ENCODE measurements around the gene GAP43. TPM values are rescaled to one million over a fixed set of nuclear protein-coding genes. Genes with fewer than 3 reads are reported as not detected.

The GAP43 gene
- total and polyA plus RNA-seq, 2 of the 13 experiments (the other 11 are each of a cell fraction or from before 2014, with no cell fraction given) = not detected

DNA sequence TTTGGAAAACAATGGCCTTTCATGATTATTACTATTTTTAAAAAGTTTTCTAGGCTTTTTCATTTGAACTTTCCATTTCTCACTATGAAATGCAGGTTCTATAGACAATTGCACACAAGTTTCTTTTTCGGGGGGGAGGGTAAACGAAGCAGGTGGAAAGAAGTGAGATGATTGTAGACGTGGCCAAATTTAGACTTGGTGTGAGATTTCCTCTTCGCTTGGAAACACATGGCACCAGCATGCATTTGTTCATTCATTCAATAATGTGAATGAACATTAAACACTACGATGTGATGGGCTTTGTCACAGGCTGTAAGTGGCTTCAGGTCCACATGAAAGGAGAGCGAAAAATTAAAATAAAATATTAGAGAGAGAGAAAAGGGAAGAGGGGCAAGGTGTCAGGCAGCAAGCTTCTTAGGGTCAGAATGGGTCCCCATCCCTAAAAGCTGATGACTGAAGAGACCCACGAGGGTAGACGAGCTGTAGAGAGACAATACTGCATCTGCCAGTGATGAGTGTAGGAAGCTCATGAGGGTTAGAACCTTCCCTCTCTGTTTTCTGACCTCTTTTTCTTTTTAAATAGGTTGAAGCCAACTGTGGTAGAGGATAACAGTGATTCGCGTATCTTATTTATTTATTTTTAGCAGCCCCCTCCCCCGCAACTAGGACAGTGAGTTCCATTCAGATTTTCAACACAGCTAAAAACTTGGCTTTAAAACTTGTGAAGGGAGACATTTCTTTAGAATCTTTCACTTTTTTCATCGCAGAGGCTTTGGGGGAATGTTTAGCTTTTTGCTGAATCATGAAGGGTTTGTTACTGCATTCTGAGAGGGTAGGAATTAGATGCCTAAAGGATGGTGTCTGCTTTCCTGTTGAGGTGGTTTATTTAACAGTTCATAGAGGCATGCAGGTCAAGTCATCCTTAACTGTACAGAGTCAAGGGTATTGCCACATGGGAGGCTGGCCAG is 36.2 kb downstream of the GAP43 start:
- Histone ChIP-seq H3K9me3 (ENCODE audit: low read length) (no peaks in the 10 kb centered on the region), H3K9ac (ENCODE audit: insufficient read depth, low read depth, low read length) (peak overlapping the region; percentile 66; the same call in 1 of the 2 replicates), H3K27me3 (ENCODE audit: control insufficient read depth in 1 of 2, insufficient read depth in 2 of 2, low read length in 2 of 2) (peaks cover 0 to 4% of the 10 kb centered on the region in 2 experiments; a peak in 1 of 5 replicates), H3K4me2 (ENCODE audit: low read depth, low read length) (peak overlapping the region; percentile 90; the same call in 1 of the 2 replicates), H4K20me1 (ENCODE audit: insufficient read depth, low read length) (no peaks in the 10 kb centered on the region), H3K4me3 (replicated peaks in 1 of 3; ENCODE audit: insufficient read depth in 1 of 3, low read depth in 2 of 3, low read length in 3 of 3) (peak overlapping the region in 2 of 3 experiments; percentile 73 to 76; a peak in 2 of 6 replicates), H3K4me1 (ENCODE audit: insufficient read depth, low read length) (peaks cover 20% of the 10 kb centered on the region), H3K27ac (ENCODE audit: extremely low read length, insufficient read depth, low read length) (no peak overlapping the region), H3K79me2 (ENCODE audit: insufficient read depth, low read length) (no peaks in the 10 kb centered on the region), H3K36me3 (replicated peaks in 1 of 2; ENCODE audit: control insufficient read depth in 1 of 2, insufficient read depth in 2 of 2, low read length in 2 of 2) (no peaks in the 10 kb centered on the region), H2AFZ (ENCODE audit: low read length) (no peak overlapping the region)
- no peak for TF ChIP-seq NFRKB (IDR thresholded peaks at IDR 0.05)
- TF ChIP-seq MAFK (conservative IDR thresholded peaks at IDR 0.05 in 1 of 2, IDR thresholded peaks at IDR 0.05 in 1 of 2; ENCODE audit: low read length in 2 of 2) = 0 out of 4 replicates have a peak, but pooled peaks of 1 of the 2 experiments have one; percentile 6
- in situ Hi-C loops (cut with HindIII; ENCODE audit: extremely low pct_ligation_motif_present, low pct_unique_long_range_greater_than_20kb) (no loop called here), intact Hi-C loops (cut with micrococcal nuclease; ENCODE audit: unreplicated experiment) (no loop called here)
- WGBS (ENCODE audit: low lambda C conversion rate) = 73% methylated on average over 12 of the region's 12 CpGs
- ChIA-PET CTCF (ENCODE audit: low intra/inter-chr PET ratio, low total read pairs) (no interaction called here), POLR2A (no interaction called here)
- no peak for FAIRE-seq
- no peak for DNase-seq (ENCODE audit: low spot score)
- no peak for ATAC-seq
- no TSS peak for BruUV-seq (replicated peaks)

- Histone ChIP-seq H3K4me3 (replicated peaks in 1 of 3; ENCODE audit: insufficient read depth in 1 of 3, low read depth in 2 of 3, low read length in 3 of 3) (no peak overlapping the region), H2AFZ (ENCODE audit: low read length) (no peak overlapping the region), H3K9ac (ENCODE audit: insufficient read depth, low read depth, low read length) (no peak overlapping the region), H3K9me3 (ENCODE audit: low read length) (no peaks in the 10 kb centered on the region), H4K20me1 (ENCODE audit: insufficient read depth, low read length) (no peaks in the 10 kb centered on the region), H3K79me2 (ENCODE audit: insufficient read depth, low read length) (no peaks in the 10 kb centered on the region), H3K4me1 (ENCODE audit: insufficient read depth, low read length) (peaks cover 20% of the 10 kb centered on the region), H3K27ac (ENCODE audit: extremely low read length, insufficient read depth, low read length) (no peak overlapping the region), H3K4me2 (ENCODE audit: low read depth, low read length) (no peak overlapping the region), H3K27me3 (ENCODE audit: control insufficient read depth in 1 of 2, insufficient read depth in 2 of 2, low read length in 2 of 2) (peaks cover 0 to 4% of the 10 kb centered on the region in 2 experiments; a peak in 1 of 5 replicates), H3K36me3 (replicated peaks in 1 of 2; ENCODE audit: control insufficient read depth in 1 of 2, insufficient read depth in 2 of 2, low read length in 2 of 2) (no peaks in the 10 kb centered on the region)
- FAIRE-seq (no peak), ATAC-seq (no peak), DNase-seq (ENCODE audit: low spot score) (no peak)
- WGBS (ENCODE audit: low lambda C conversion rate) = 28% methylated on average over 5 of the region's 5 CpGs
- intact Hi-C loops (cut with micrococcal nuclease; ENCODE audit: unreplicated experiment) (no loop called here), in situ Hi-C loops (cut with HindIII; ENCODE audit: extremely low pct_ligation_motif_present, low pct_unique_long_range_greater_than_20kb) (no loop called here)
- CTCF ChIA-PET (ENCODE audit: low intra/inter-chr PET ratio, low total read pairs) = no interaction called here
- POLR2A ChIA-PET = no interaction called here
- BruUV-seq (replicated peaks) = no TSS peak
- TF ChIP-seq, protein P1, sequence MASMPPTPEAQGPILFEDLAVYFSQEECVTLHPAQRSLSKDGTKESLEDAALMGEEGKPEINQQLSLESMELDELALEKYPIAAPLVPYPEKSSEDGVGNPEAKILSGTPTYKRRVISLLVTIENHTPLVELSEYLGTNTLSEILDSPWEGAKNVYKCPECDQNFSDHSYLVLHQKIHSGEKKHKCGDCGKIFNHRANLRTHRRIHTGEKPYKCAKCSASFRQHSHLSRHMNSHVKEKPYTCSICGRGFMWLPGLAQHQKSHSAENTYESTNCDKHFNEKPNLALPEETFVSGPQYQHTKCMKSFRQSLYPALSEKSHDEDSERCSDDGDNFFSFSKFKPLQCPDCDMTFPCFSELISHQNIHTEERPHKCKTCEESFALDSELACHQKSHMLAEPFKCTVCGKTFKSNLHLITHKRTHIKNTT (CRISPR knock-in tag; IDR thresholded peaks at IDR 0.05) = no peak
Observed at GRCh38 chr3:115660646-115661337, 37.5 kb downstream of the GAP43 start.
